ENCODE measurements around the gene HOXA5. TPM values are rescaled to one million over a fixed set of nuclear protein-coding genes. Genes with fewer than 3 reads are reported as not detected.

HOXA5 gene
- total RNA-seq, 1 experiment from 2014 or later: 6.7 TPM

- Histone ChIP-seq H3K4me3 (replicated peaks in 1 of 2; ENCODE audit: low read depth in 1 of 2, low read length in 2 of 2) (peak overlapping the region; percentile 70 to 88), H3K27me3 (ENCODE audit: insufficient read depth, low read length) (no peaks in the 10 kb centered on the region), H3K9ac (ENCODE audit: low read length) (peak overlapping the region; percentile 94), H3K9me3 (ENCODE audit: control insufficient read depth in 1 of 2, insufficient read depth in 1 of 2, low read depth in 1 of 2, low read length in 2 of 2) (no peaks in the 10 kb centered on the region), H3K4me2 (ENCODE audit: low read length) (peak overlapping the region; percentile 100), H3K79me2 (ENCODE audit: insufficient read depth, low read length) (peaks cover 21% of the 10 kb centered on the region), H3K36me3 (ENCODE audit: control insufficient read depth in 1 of 2, insufficient read depth in 2 of 2, low read length in 2 of 2) (no peaks in the 10 kb centered on the region), H2AFZ (ENCODE audit: low read depth, low read length, poor library complexity, severe bottlenecking) (peak overlapping the region; percentile 93), H4K20me1 (ENCODE audit: insufficient read depth) (no peaks in the 10 kb centered on the region), H3K27ac (ENCODE audit: low read depth, low read length) (peak overlapping the region; percentile 91), H3K4me1 (ENCODE audit: control insufficient read depth in 1 of 2, insufficient read depth in 2 of 2, low read length in 2 of 2) (peaks cover 15 to 54% of the 10 kb centered on the region in 2 experiments), H3K9me2 (ENCODE audit: insufficient read depth) (no peaks in the 10 kb centered on the region)
- ATAC-seq (peak; percentile 31), DNase-seq (ENCODE audit: low read depth, low spot score) (no peak)
- intact Hi-C loops (cut with micrococcal nuclease): no loop called here
- ChIA-PET RAD21 (ENCODE audit: low non-redundant PET in 1 of 2, low total read pairs in 2 of 2, uncharacterized antibody in 2 of 2, unreplicated experiment in 2 of 2) (no interaction called here), CTCF (interaction anchor here (1.0 to 2.0 kb wide), 3 partner anchors 10 to 1264 kb away, joined by 3 to 12 read pairs (median 4); no protein-coding TSS in a partner anchor), POLR2A (interaction anchor here (2.0 kb wide), 1 partner anchor 12 kb away, joined by 5 read pairs; no protein-coding TSS in a partner anchor)
- TSS peak; percentile 66 for BruUV-seq (replicated peaks)
- peak; percentile 20; the same call in 1 of the 2 replicates for TF ChIP-seq POLR2AphosphoS5 (IDR thresholded peaks at IDR 0.05; ENCODE audit: low read depth, low read length)
- TF ChIP-seq, protein P1, sequence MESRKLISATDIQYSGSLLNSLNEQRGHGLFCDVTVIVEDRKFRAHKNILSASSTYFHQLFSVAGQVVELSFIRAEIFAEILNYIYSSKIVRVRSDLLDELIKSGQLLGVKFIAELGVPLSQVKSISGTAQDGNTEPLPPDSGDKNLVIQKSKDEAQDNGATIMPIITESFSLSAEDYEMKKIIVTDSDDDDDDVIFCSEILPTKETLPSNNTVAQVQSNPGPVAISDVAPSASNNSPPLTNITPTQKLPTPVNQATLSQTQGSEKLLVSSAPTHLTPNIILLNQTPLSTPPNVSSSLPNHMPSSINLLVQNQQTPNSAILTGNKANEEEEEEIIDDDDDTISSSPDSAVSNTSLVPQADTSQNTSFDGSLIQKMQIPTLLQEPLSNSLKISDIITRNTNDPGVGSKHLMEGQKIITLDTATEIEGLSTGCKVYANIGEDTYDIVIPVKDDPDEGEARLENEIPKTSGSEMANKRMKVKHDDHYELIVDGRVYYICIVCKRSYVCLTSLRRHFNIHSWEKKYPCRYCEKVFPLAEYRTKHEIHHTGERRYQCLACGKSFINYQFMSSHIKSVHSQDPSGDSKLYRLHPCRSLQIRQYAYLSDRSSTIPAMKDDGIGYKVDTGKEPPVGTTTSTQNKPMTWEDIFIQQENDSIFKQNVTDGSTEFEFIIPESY (IDR thresholded peaks at IDR 0.05; ENCODE audit: extremely low read depth, insufficient replicate concordance, low read length): no peak
- no peak for TF ChIP-seq REST (IDR thresholded peaks at IDR 0.05; ENCODE audit: low read depth)
- TF ChIP-seq CEBPB (IDR thresholded peaks at IDR 0.05; ENCODE audit: low read depth): no peak
- peak; percentile 47 for TF ChIP-seq POLR2A (IDR thresholded peaks at IDR 0.05; ENCODE audit: borderline replicate concordance, extremely low read depth, insufficient read depth, insufficient read length)
- no peak for TF ChIP-seq ZNF274 (IDR thresholded peaks at IDR 0.05; ENCODE audit: low read depth, low read length)
- TF ChIP-seq, protein P2, sequence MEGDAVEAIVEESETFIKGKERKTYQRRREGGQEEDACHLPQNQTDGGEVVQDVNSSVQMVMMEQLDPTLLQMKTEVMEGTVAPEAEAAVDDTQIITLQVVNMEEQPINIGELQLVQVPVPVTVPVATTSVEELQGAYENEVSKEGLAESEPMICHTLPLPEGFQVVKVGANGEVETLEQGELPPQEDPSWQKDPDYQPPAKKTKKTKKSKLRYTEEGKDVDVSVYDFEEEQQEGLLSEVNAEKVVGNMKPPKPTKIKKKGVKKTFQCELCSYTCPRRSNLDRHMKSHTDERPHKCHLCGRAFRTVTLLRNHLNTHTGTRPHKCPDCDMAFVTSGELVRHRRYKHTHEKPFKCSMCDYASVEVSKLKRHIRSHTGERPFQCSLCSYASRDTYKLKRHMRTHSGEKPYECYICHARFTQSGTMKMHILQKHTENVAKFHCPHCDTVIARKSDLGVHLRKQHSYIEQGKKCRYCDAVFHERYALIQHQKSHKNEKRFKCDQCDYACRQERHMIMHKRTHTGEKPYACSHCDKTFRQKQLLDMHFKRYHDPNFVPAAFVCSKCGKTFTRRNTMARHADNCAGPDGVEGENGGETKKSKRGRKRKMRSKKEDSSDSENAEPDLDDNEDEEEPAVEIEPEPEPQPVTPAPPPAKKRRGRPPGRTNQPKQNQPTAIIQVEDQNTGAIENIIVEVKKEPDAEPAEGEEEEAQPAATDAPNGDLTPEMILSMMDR (IDR thresholded peaks at IDR 0.05 in 2 of 3, conservative IDR thresholded peaks at IDR 0.05 in 1 of 3; ENCODE audit: borderline replicate concordance in 1 of 3, insufficient read depth in 1 of 3, low read depth in 2 of 3, low read length in 2 of 3): no peak
- no peak for TF ChIP-seq SRF (IDR thresholded peaks at IDR 0.05; ENCODE audit: low read depth)
- peak; percentile 65 for TF ChIP-seq YY1 (IDR thresholded peaks at IDR 0.05; ENCODE audit: extremely low read depth, insufficient replicate concordance, low read depth, low read length)
- no peak for TF ChIP-seq JUND (IDR thresholded peaks at IDR 0.05)
- TF ChIP-seq, protein P3, sequence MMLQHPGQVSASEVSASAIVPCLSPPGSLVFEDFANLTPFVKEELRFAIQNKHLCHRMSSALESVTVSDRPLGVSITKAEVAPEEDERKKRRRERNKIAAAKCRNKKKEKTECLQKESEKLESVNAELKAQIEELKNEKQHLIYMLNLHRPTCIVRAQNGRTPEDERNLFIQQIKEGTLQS (IDR thresholded peaks at IDR 0.05): no peak
- TF ChIP-seq RAD21 (IDR thresholded peaks at IDR 0.05; ENCODE audit: low read depth): no peak
- TF ChIP-seq SIN3A (IDR thresholded peaks at IDR 0.05; ENCODE audit: low read depth): no peak
- peak; percentile 19; the same call in 1 of the 2 replicates for TF ChIP-seq ZFX (IDR thresholded peaks at IDR 0.05)
- TF ChIP-seq EGR1 (IDR thresholded peaks at IDR 0.05; ENCODE audit: low read depth): no peak
- no peak for TF ChIP-seq SP1 (IDR thresholded peaks at IDR 0.05; ENCODE audit: low read depth)
These were observed 12.5 kb upstream of the HOXA5 start for GRCh38 chr7:27155816-27156507.
